Coronary artery (tissue), 2 donors: ENCODE data around the gene MRGPRF.

Experiments
- DNase-seq: peaks from one replicate; pipeline ENCODE4 v3.0.0-alpha.2; 2017; ENCODE audit warnings: low spot score
- H3K27ac ChIP-seq, 2 donors: fragments of 200-600 bp; sonication (generic); one replicate each; pipeline ENCODE4 v1.5.1; 2016 to 2019
- H3K4me3 ChIP-seq: fragments of 200-600 bp; sonication (generic); 2 replicates; pipeline ENCODE4 v1.5.1; 2016; ENCODE audit warnings: mild to moderate bottlenecking, moderate library complexity
- TF ChIP-seq, protein P1 (sequence below): fragments of 200-600 bp; sonication (generic); IDR thresholded peaks from one replicate; pipeline ENCODE4 v1.5.1; 2019; ENCODE audit warnings: antibody characterized with exemption

Gene MRGPRF

DNA sequence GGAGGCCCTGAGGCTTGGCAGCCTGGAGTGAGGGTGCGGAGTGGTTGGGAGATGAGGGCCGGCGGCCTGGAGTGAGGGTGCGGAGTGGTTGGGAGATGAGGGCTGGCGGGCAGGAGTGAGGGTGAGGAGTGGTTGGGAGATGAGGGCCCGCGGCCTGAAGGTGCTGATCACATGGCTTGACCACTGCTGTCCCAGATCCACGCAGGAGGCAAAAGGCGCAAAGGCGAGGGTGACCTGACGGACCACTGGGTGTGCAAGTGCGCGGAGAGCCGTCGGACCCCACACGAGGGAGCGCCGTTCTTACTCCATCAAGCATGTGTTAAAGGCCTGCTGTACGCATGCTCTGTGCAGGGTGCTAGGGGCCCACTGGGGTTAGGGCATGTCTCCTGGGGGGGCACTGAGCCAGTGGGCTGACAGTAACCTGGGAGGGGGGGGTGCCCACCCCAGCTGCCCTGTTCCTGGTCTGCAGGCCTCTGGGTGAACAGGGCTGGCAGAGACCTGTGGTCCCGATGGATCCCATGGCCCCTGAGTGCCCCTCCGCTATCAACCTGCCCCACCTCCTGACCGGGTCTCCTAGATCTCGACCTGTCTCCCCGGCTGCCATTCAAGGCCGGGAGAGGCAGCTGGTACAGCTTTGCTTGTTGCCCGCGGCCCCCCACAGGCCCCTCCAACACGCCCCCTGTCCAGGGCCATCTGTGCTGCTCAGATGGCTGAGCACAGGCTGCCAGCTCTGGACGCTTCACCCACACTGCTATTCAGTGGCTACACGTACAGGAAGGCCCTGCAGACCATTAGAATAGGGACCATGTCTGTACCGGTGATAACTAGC lies 53.4 kb downstream of the MRGPRF start:
- no peak overlapping the region for H3K27ac ChIP-seq
- no peak for DNase-seq
- TF ChIP-seq, protein P1, sequence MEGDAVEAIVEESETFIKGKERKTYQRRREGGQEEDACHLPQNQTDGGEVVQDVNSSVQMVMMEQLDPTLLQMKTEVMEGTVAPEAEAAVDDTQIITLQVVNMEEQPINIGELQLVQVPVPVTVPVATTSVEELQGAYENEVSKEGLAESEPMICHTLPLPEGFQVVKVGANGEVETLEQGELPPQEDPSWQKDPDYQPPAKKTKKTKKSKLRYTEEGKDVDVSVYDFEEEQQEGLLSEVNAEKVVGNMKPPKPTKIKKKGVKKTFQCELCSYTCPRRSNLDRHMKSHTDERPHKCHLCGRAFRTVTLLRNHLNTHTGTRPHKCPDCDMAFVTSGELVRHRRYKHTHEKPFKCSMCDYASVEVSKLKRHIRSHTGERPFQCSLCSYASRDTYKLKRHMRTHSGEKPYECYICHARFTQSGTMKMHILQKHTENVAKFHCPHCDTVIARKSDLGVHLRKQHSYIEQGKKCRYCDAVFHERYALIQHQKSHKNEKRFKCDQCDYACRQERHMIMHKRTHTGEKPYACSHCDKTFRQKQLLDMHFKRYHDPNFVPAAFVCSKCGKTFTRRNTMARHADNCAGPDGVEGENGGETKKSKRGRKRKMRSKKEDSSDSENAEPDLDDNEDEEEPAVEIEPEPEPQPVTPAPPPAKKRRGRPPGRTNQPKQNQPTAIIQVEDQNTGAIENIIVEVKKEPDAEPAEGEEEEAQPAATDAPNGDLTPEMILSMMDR: no peak
- H3K4me3 ChIP-seq: no peak overlapping the region

DNA sequence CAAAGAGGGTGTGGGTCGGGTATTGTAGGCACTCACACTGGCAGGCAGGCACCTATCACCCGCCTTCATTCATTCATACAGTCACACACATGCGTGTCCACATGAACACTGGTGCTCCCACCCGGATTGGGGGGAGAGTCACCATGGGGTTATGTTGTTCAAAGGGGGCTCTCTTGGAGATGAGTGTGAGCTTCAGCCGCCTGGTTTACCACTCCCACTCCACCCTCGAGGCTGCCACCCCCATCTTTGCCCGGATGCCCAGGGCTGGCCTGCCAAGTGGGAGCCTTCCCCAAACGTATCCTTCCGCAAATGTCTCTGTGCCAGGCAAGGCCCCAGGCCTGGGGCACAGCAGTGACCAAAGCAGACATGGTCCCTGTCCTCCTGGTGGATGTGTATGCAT lies 54.8 kb downstream of the MRGPRF start:
- Histone ChIP-seq H3K27ac (no peak overlapping the region), H3K4me3 (no peak overlapping the region)
- no peak for DNase-seq
- TF ChIP-seq, protein P1: no peak

GRCh38 chr11:68956547-68957254 lies 56.3 kb downstream of the MRGPRF start:
- Histone ChIP-seq H3K4me3 (no peak overlapping the region), H3K27ac (no peak overlapping the region)
- no peak for DNase-seq
- TF ChIP-seq, protein P1: no peak

- Histone ChIP-seq H3K4me3 (no peak overlapping the region), H3K27ac (no peak overlapping the region)
- TF ChIP-seq, protein P1: no peak
- no peak for DNase-seq
Measured at GRCh38 chr11:68956142-68956541, 56.9 kb downstream of the MRGPRF start.

GRCh38 chr11:68955607-68955958 lies 57.5 kb downstream of the MRGPRF start:
- Histone ChIP-seq H3K27ac (no peak overlapping the region), H3K4me3 (no peak overlapping the region)
- TF ChIP-seq, protein P1: no peak
- DNase-seq: no peak

DNA sequence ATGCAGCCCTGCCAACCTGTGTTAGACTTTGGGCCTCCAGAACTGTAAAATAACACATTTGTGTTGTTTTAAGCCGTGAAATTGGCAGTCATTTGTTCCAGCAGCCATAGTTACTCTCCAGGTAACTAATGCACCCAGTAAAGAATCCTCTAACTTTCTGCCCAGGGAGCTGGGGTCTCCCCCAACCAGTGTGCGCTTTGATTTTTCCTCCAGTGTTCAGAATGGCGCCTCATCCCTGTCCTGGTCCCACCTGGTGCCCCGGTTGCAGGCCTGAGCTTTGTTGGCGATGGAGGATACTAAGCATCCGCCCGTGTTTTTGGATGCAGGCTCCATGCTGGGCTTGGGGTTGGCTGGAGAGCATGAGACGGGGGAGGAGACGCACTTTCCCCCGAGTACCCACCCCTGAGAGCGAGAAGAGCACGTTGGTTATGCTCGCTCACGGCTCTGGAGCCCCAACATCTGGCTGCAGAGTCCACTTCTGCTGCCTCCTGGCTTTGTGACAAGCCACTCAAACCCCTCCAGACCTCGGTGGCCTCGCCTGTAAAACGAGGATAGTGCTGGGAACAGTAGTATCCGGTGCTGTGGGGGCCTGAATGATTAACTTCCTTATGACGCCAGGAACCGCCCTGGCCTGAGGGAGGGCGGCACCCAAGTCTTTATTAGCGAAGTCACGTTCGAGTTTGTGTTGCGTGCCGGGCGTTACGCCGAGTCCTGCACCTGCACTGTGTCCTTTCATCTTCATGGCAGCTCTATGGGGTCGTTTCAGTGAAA lies 58.0 kb downstream of the MRGPRF start:
- Histone ChIP-seq H3K4me3 (no peak overlapping the region), H3K27ac (no peak overlapping the region)
- TF ChIP-seq, protein P1: no peak
- no peak for DNase-seq
